ENCODE data around the gene SLC41A3. TPM values are rescaled to one million over a fixed set of nuclear protein-coding genes. Genes with fewer than 3 reads are reported as not detected.

SLC41A3 gene
- total RNA-seq, 1 experiment from 2014 or later: 35.5 TPM

DNA sequence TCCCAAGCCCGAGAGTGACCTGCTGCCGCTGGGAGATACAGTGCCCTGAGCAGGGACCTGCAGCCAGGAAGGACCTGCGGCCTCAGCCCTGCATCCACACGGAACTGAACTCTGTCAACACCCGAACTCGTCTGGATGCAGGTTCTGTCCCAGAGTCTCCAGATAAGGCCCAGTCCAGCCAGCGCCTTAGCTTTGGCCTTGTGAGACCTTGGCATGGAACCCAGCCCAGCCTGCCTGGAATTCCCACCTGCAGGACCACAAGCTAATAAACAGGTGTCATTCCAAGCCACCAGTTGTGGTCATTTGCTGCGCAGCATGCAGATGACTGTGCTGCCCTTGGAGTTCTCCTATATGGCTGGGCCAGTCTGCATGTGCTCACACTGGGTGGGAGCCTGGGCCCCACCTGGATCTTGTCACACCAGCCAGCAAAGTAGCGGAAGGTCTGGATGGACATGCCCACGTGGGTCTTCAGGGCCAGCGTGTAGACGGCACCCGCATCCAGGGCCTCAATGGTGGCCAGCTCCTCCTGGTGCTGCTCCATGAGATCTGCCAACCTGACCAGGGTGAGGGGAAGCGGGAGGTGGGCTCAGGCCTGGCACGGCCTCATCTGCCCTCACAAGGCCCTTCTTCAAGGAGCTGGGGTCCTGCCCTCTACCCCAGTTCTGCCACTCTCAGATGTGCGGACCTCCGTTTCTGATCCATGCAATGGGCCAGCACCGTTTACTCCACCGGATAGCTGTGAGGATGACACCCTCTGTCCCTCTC, 47.2 kb upstream of the SLC41A3 start:
- H3K4me1 Mint-ChIP-seq: peaks cover 22 to 26% of the 10 kb centered on the region in 2 experiments
- Histone ChIP-seq H2AFZ (ENCODE audit: low read length) (no peak overlapping the region), H3K18ac (ENCODE audit: insufficient read length, low read depth, low read length) (no peak overlapping the region), H2BK120ac (ENCODE audit: low read depth, low read length, poor library complexity, severe bottlenecking) (no peak overlapping the region), H3K23ac (ENCODE audit: insufficient read length, low read depth, low read length) (no peak overlapping the region), H2BK15ac (ENCODE audit: low read depth, low read length) (no peak overlapping the region), H3K23me2 (ENCODE audit: insufficient read length, low read depth, low read length, poor library complexity, severe bottlenecking) (no peaks in the 10 kb centered on the region), H2AK5ac (ENCODE audit: insufficient read length, low read length) (no peak overlapping the region), H3K4me2 (ENCODE audit: insufficient read depth, insufficient read length, low read length) (no peak overlapping the region), H3K4ac (ENCODE audit: low read depth, low read length) (no peak overlapping the region), H3K9me3 (ENCODE audit: control insufficient read depth, low read depth, low read length) (no peaks in the 10 kb centered on the region), H3K79me2 (ENCODE audit: insufficient read depth, low read length) (no peaks in the 10 kb centered on the region), H3K4me1 (ENCODE audit: insufficient read depth, low read length) (peaks cover 3% of the 10 kb centered on the region; the same call in 1 of the 2 replicates), H2BK12ac (ENCODE audit: insufficient read length, low read depth, low read length) (no peak overlapping the region), H3K79me1 (ENCODE audit: insufficient read depth, low read depth, low read length, poor library complexity, severe bottlenecking) (no peaks in the 10 kb centered on the region), H3K27ac (ENCODE audit: insufficient read length, low read depth, low read length) (no peak overlapping the region), H2BK5ac (ENCODE audit: insufficient read length, low read length) (no peak overlapping the region), H3K27me3 (ENCODE audit: insufficient read depth, low read length) (no peaks in the 10 kb centered on the region), H3K9ac (ENCODE audit: extremely low read depth, insufficient read length, low read length) (no peak overlapping the region), H4K20me1 (ENCODE audit: control insufficient read depth, insufficient read depth, insufficient read length) (no peaks in the 10 kb centered on the region), H4K91ac (ENCODE audit: insufficient read length, low read depth, low read length) (no peak overlapping the region), H3K56ac (ENCODE audit: insufficient read length, low read depth, low read length) (no peak overlapping the region), H3T11ph (ENCODE audit: low read length) (no peak overlapping the region), H4K5ac (ENCODE audit: insufficient read length, low read depth, low read length) (no peak overlapping the region), H4K8ac (replicated peaks; ENCODE audit: insufficient read length, low read depth, low read length) (no peak overlapping the region), H2BK20ac (ENCODE audit: low read depth, low read length, poor library complexity, severe bottlenecking) (no peak overlapping the region), H3K14ac (ENCODE audit: insufficient read depth, low read length) (no peak overlapping the region)
- H3K27me3 Mint-ChIP-seq (ENCODE audit: low read depth): peaks cover 26% of the 10 kb centered on the region
- no CpG with 5 or more reads among the region's 19 CpGs for WGBS (ENCODE audit: extremely low coverage, insufficient read length, low lambda C conversion rate)
- H3K36me3 Mint-ChIP-seq (ENCODE audit: insufficient read depth in 1 of 3, low read depth in 3 of 3): no peaks in the 10 kb centered on the region
- TF ChIP-seq, protein P1, sequence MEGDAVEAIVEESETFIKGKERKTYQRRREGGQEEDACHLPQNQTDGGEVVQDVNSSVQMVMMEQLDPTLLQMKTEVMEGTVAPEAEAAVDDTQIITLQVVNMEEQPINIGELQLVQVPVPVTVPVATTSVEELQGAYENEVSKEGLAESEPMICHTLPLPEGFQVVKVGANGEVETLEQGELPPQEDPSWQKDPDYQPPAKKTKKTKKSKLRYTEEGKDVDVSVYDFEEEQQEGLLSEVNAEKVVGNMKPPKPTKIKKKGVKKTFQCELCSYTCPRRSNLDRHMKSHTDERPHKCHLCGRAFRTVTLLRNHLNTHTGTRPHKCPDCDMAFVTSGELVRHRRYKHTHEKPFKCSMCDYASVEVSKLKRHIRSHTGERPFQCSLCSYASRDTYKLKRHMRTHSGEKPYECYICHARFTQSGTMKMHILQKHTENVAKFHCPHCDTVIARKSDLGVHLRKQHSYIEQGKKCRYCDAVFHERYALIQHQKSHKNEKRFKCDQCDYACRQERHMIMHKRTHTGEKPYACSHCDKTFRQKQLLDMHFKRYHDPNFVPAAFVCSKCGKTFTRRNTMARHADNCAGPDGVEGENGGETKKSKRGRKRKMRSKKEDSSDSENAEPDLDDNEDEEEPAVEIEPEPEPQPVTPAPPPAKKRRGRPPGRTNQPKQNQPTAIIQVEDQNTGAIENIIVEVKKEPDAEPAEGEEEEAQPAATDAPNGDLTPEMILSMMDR (conservative IDR thresholded peaks at IDR 0.05): no peak
- H3K4me3 Mint-ChIP-seq: no peak overlapping the region
- DNase-seq: peak; percentile 15
- no peak overlapping the region; a peak in 1 of 7 replicates for H3K27ac Mint-ChIP-seq
- H3K9me3 Mint-ChIP-seq: no peaks in the 10 kb centered on the region; a peak in 1 of 5 replicates
